OCI-LY1 (cell line): ENCODE data around the gene FCER1A.

ENCODE experiments used
- H2AFZ ChIP-seq: fragments of 200-600 bp; sonication (generic), shearing (Covaris generic); 2 replicates; pipeline ENCODE4 v1.6.0; 2014; ENCODE audit warnings: antibody characterized with exemption, mild to moderate bottlenecking, low read length
- H3F3A ChIP-seq: fragments of 200-600 bp; sonication (generic), shearing (Covaris generic); 2 replicates; pipeline ENCODE4 v1.6.0; 2014; ENCODE audit warnings: mild to moderate bottlenecking, antibody characterized with exemption, low read length, moderate library complexity; ENCODE audit not compliant: insufficient read depth
- H3K27ac ChIP-seq: fragments of 200-600 bp; sonication (generic); 2 replicates; pipeline ENCODE4 v1.5.1; 2014; ENCODE audit warnings: low read length, mixed run types, mild to moderate bottlenecking, low read depth; ENCODE audit not compliant: poor library complexity, severe bottlenecking
- H3K27me3 ChIP-seq: fragments of 200-600 bp; sonication (generic); 2 replicates; pipeline ENCODE4 v1.6.0; 2014; ENCODE audit warnings: antibody characterized with exemption, mild to moderate bottlenecking, low read length, moderate library complexity; ENCODE audit not compliant: insufficient read depth
- H3K36me3 ChIP-seq: fragments of 200-600 bp; sonication (generic); 2 replicates; pipeline ENCODE4 v1.6.1; 2014; ENCODE audit warnings: mild to moderate bottlenecking, antibody characterized with exemption, low read length, moderate library complexity, mixed read lengths; ENCODE audit not compliant: insufficient read depth
- H3K4me1 ChIP-seq: fragments of 200-600 bp; sonication (generic); 2 replicates; pipeline ENCODE4 v1.5.1; 2014; ENCODE audit warnings: mild to moderate bottlenecking, low read length, moderate library complexity; ENCODE audit not compliant: insufficient read depth, severe bottlenecking
- H3K4me2 ChIP-seq: fragments of 200-600 bp; sonication (generic), shearing (Covaris generic); 2 replicates; pipeline ENCODE4 v1.6.1; 2014; ENCODE audit warnings: low read length
- H3K4me3 ChIP-seq: fragments of 200-600 bp; sonication (generic); 2 replicates; pipeline ENCODE4 v1.5.1; 2014; ENCODE audit warnings: low read length, low read depth, mild to moderate bottlenecking, mixed read lengths; ENCODE audit not compliant: poor library complexity, severe bottlenecking
- H3K79me2 ChIP-seq: fragments of 200-600 bp; shearing (Covaris generic); 2 replicates; pipeline ENCODE4 v1.6.1; 2016; ENCODE audit warnings: mixed run types, low read length, mixed read lengths; ENCODE audit not compliant: insufficient read depth
- H3K9ac ChIP-seq: fragments of 200-600 bp; sonication (generic), shearing (Covaris generic); 2 replicates; pipeline ENCODE4 v1.6.1; 2014; ENCODE audit warnings: mild to moderate bottlenecking, low read length, mixed read lengths
- H3K9me2 ChIP-seq: fragments of 200-600 bp; sonication (generic), shearing (Covaris generic); 2 replicates; pipeline ENCODE4 v1.6.1; 2014; ENCODE audit warnings: low read depth, mild to moderate bottlenecking, low read length, mixed read lengths
- H3K9me3 ChIP-seq: fragments of 200-600 bp; shearing (Covaris generic); 2 replicates; pipeline ENCODE4 v1.6.1; 2014; ENCODE audit warnings: low read length, mixed read lengths
- H4K20me1 ChIP-seq: fragments of 200-600 bp; sonication (generic), shearing (Covaris generic); 2 replicates; pipeline ENCODE4 v1.6.0; 2016; ENCODE audit warnings: mild to moderate bottlenecking, low read length; ENCODE audit not compliant: insufficient read depth
- EZH2 ChIP-seq: fragments of 200-600 bp; sonication (generic), shearing (Covaris generic); IDR thresholded peaks from 2 replicates; pipeline ENCODE4 v1.8.0; 2017; ENCODE audit warnings: borderline replicate concordance, mixed run types, mild to moderate bottlenecking, antibody characterized with exemption, low read length, moderate library complexity, mixed read lengths
- TF ChIP-seq, protein P1 (sequence below): fragments of 200-600 bp; sonication (generic), shearing (Covaris generic); IDR thresholded peaks from 2 replicates; pipeline ENCODE4 v1.5.1; 2017; ENCODE audit warnings: mild to moderate bottlenecking, antibody characterized with exemption, low read length, moderate library complexity, mixed read lengths

FCER1A gene

GRCh38 chr1:159279773-159280172, 22.4 kb upstream of the FCER1A start:
- H3K79me2 ChIP-seq, result no peaks in the 10 kb centered on the region
- H3K9ac ChIP-seq, result no peak overlapping the region
- H4K20me1 ChIP-seq, result no peaks in the 10 kb centered on the region
- H3K27me3 ChIP-seq, result no peaks in the 10 kb centered on the region
- H3K4me3 ChIP-seq, result no peak overlapping the region
- no peaks in the 10 kb centered on the region for H3K9me3 ChIP-seq
- no peak overlapping the region for H2AFZ ChIP-seq
- TF ChIP-seq EZH2, result no peak
- TF ChIP-seq, protein P1, sequence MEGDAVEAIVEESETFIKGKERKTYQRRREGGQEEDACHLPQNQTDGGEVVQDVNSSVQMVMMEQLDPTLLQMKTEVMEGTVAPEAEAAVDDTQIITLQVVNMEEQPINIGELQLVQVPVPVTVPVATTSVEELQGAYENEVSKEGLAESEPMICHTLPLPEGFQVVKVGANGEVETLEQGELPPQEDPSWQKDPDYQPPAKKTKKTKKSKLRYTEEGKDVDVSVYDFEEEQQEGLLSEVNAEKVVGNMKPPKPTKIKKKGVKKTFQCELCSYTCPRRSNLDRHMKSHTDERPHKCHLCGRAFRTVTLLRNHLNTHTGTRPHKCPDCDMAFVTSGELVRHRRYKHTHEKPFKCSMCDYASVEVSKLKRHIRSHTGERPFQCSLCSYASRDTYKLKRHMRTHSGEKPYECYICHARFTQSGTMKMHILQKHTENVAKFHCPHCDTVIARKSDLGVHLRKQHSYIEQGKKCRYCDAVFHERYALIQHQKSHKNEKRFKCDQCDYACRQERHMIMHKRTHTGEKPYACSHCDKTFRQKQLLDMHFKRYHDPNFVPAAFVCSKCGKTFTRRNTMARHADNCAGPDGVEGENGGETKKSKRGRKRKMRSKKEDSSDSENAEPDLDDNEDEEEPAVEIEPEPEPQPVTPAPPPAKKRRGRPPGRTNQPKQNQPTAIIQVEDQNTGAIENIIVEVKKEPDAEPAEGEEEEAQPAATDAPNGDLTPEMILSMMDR, result no peak
- no peaks in the 10 kb centered on the region for H3F3A ChIP-seq
- H3K4me2 ChIP-seq, result no peak overlapping the region
- no peaks in the 10 kb centered on the region for H3K36me3 ChIP-seq
- no peak overlapping the region for H3K27ac ChIP-seq
- H3K9me2 ChIP-seq, result no peaks in the 10 kb centered on the region
- no peaks in the 10 kb centered on the region for H3K4me1 ChIP-seq

- Histone ChIP-seq H3K4me2 (no peak overlapping the region), H3K36me3 (no peaks in the 10 kb centered on the region), H3K4me1 (no peaks in the 10 kb centered on the region), H3K4me3 (no peak overlapping the region), H3F3A (no peaks in the 10 kb centered on the region), H3K27ac (no peak overlapping the region), H3K9ac (no peak overlapping the region), H3K9me2 (no peaks in the 10 kb centered on the region), H2AFZ (no peak overlapping the region), H3K79me2 (no peaks in the 10 kb centered on the region), H4K20me1 (no peaks in the 10 kb centered on the region), H3K9me3 (no peaks in the 10 kb centered on the region), H3K27me3 (no peaks in the 10 kb centered on the region)
- TF ChIP-seq, protein P1, result no peak
- no peak for TF ChIP-seq EZH2
Measured at GRCh38 chr1:159282118-159282517, 20.0 kb upstream of the FCER1A start.

- no peak overlapping the region for H2AFZ ChIP-seq
- H3K27ac ChIP-seq, result no peak overlapping the region
- no peak overlapping the region for H3K4me2 ChIP-seq
- H3K9me3 ChIP-seq, result no peaks in the 10 kb centered on the region
- H3K27me3 ChIP-seq, result no peaks in the 10 kb centered on the region
- H3K4me1 ChIP-seq, result no peaks in the 10 kb centered on the region
- no peak for TF ChIP-seq EZH2
- TF ChIP-seq, protein P1, result no peak
- no peaks in the 10 kb centered on the region for H3K79me2 ChIP-seq
- H4K20me1 ChIP-seq, result no peaks in the 10 kb centered on the region
- no peaks in the 10 kb centered on the region for H3K9me2 ChIP-seq
- H3F3A ChIP-seq, result no peaks in the 10 kb centered on the region
- H3K4me3 ChIP-seq, result no peak overlapping the region
- H3K36me3 ChIP-seq, result no peaks in the 10 kb centered on the region
- no peak overlapping the region for H3K9ac ChIP-seq
Measured at GRCh38 chr1:159289060-159289459, 13.1 kb upstream of the FCER1A start.
